OCI-LY1 (cell line): ENCODE data around the gene PNMA8B.

Experiments
- EZH2 ChIP-seq: fragments of 200-600 bp; sonication (generic), shearing (Covaris generic); IDR thresholded peaks from 2 replicates; pipeline ENCODE4 v1.8.0; 2017; ENCODE audit warnings: borderline replicate concordance, mixed run types, mild to moderate bottlenecking, antibody characterized with exemption, low read length, moderate library complexity, mixed read lengths
- TF ChIP-seq, protein P1 (sequence below): fragments of 200-600 bp; sonication (generic), shearing (Covaris generic); IDR thresholded peaks from 2 replicates; pipeline ENCODE4 v1.5.1; 2017; ENCODE audit warnings: mild to moderate bottlenecking, antibody characterized with exemption, low read length, moderate library complexity, mixed read lengths

DNA sequence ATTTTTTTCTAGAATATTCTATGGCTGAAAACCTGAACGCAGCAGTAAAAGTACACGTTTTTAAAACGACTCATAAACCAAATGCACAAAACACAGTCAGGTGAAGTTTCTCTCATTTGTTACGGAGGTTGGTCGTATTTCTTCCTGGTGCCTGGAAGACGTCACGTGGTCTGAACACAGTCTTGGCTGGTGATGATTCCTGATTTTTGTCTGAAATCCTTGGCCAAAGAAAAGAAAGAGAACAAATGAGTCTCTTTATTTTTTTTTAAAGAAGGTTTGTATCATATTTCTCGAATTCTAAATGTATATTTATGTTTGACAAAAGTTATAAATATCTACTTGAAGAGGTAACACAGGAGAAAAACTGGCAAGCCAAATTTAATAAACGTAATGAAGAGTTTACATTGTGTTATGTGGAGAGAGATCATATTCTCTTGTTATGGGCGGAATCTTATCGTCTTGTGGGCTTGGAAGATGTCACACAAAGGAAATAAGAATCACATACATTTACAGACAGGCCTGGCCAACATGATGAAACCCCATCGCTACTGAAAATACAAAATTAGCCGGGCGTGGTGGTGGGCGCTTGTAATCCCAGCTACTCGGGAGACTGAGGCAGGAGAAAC lies 14.3 kb downstream of the PNMA8B start:
- TF ChIP-seq, protein P1, sequence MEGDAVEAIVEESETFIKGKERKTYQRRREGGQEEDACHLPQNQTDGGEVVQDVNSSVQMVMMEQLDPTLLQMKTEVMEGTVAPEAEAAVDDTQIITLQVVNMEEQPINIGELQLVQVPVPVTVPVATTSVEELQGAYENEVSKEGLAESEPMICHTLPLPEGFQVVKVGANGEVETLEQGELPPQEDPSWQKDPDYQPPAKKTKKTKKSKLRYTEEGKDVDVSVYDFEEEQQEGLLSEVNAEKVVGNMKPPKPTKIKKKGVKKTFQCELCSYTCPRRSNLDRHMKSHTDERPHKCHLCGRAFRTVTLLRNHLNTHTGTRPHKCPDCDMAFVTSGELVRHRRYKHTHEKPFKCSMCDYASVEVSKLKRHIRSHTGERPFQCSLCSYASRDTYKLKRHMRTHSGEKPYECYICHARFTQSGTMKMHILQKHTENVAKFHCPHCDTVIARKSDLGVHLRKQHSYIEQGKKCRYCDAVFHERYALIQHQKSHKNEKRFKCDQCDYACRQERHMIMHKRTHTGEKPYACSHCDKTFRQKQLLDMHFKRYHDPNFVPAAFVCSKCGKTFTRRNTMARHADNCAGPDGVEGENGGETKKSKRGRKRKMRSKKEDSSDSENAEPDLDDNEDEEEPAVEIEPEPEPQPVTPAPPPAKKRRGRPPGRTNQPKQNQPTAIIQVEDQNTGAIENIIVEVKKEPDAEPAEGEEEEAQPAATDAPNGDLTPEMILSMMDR = no peak
- no peak for TF ChIP-seq EZH2
